ENCODE measurements around the gene P4HB. TPM values are rescaled to one million over a fixed set of nuclear protein-coding genes. Genes with fewer than 3 reads are reported as not detected.

The P4HB gene
- total RNA-seq, 1 donor from 2014 or later = 267 TPM

DNA sequence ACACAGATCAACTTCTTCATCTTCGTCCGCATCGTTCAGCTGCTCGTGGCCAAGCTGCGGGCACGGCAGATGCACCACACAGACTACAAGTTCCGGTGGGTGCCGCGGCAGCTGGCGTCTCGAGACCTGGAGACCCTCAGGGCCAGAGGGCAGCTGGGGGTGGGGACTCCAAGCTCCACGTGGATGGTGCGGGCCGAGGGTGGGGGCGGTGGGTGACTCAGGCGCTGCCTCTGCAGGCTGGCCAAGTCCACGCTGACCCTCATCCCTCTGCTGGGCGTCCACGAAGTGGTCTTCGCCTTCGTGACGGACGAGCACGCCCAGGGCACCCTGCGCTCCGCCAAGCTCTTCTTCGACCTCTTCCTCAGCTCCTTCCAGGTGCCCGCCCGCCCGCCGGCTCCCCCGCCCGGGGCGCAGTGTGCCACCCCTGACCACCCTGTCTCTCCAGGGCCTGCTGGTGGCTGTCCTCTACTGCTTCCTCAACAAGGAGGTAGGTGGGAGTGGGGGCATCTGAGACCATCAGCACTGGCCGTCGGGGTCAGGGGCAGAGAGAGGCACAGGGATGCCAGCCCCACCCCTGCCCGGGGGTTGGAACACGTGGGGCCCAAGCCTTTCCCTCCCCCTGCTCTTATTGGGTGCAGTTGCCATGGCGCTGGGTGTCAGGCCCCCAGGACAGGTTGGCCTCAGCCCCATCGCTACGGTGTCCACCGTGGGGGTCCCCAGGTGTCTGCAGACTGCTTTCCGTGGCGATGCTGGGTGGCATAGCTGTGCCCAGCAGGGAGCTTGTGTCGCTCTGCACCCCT is 47.6 kb downstream of the P4HB start:
- no peak overlapping the region for H3K4me3 ChIP-seq
- no peak overlapping the region for H3K27ac ChIP-seq (replicated peaks)
- no peaks in the 10 kb centered on the region for H3K9me3 ChIP-seq (replicated peaks)
- no peaks in the 10 kb centered on the region for H3K36me3 ChIP-seq
- DNase-seq = no peak
- H3K4me1 ChIP-seq = no peaks in the 10 kb centered on the region
- intact Hi-C loops (cut with micrococcal nuclease) = no loop called here
- H3K27me3 ChIP-seq (ENCODE audit: low read depth) = peaks cover 67% of the 10 kb centered on the region
- TF ChIP-seq, protein P1, sequence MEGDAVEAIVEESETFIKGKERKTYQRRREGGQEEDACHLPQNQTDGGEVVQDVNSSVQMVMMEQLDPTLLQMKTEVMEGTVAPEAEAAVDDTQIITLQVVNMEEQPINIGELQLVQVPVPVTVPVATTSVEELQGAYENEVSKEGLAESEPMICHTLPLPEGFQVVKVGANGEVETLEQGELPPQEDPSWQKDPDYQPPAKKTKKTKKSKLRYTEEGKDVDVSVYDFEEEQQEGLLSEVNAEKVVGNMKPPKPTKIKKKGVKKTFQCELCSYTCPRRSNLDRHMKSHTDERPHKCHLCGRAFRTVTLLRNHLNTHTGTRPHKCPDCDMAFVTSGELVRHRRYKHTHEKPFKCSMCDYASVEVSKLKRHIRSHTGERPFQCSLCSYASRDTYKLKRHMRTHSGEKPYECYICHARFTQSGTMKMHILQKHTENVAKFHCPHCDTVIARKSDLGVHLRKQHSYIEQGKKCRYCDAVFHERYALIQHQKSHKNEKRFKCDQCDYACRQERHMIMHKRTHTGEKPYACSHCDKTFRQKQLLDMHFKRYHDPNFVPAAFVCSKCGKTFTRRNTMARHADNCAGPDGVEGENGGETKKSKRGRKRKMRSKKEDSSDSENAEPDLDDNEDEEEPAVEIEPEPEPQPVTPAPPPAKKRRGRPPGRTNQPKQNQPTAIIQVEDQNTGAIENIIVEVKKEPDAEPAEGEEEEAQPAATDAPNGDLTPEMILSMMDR (IDR thresholded peaks at IDR 0.05; ENCODE audit: borderline replicate concordance) = no peak

DNA sequence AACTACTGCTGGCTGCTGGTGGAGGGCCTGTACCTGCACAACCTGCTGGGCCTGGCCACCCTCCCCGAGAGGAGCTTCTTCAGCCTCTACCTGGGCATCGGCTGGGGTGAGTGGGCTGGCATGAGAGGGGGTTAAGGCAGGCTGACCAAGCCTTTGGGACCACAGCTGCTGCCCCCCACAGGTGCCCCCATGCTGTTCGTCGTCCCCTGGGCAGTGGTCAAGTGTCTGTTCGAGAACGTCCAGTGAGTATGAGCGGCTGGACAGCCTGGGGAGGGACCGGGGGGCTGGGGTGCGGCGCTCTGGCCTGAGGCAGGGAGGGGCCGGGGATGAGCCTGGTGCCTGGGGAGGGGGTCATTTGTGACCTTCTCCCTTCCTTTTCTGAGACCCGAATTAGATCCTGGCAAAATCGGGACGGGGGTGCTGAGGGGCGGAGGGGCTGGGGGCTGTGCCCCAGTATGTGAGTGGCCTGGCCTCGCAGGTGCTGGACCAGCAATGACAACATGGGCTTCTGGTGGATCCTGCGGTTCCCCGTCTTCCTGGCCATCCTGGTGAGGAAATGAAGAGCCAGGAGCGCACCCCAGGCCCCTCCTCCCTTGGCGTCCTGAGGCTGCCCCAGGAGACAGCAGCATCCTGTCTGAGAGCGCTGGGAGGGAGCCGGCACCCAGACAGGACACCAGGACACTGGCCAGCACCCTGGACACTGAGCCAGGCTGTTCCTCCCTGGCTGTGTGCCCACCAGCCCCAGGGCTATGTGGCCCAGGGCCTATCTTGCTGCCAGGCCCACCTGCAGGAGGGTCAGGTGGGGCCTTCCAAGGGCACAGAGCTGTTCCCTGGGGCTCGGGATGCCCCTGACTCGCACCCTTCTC is 48.4 kb downstream of the P4HB start:
- Histone ChIP-seq H3K4me1 (no peaks in the 10 kb centered on the region), H3K27ac (replicated peaks) (no peak overlapping the region), H3K36me3 (no peaks in the 10 kb centered on the region), H3K9me3 (replicated peaks) (no peaks in the 10 kb centered on the region), H3K27me3 (ENCODE audit: low read depth) (peaks cover 75% of the 10 kb centered on the region), H3K4me3 (no peak overlapping the region)
- TF ChIP-seq, protein P1 (IDR thresholded peaks at IDR 0.05; ENCODE audit: borderline replicate concordance) = no peak
- intact Hi-C loops (cut with micrococcal nuclease) = no loop called here
- no peak for DNase-seq

DNA sequence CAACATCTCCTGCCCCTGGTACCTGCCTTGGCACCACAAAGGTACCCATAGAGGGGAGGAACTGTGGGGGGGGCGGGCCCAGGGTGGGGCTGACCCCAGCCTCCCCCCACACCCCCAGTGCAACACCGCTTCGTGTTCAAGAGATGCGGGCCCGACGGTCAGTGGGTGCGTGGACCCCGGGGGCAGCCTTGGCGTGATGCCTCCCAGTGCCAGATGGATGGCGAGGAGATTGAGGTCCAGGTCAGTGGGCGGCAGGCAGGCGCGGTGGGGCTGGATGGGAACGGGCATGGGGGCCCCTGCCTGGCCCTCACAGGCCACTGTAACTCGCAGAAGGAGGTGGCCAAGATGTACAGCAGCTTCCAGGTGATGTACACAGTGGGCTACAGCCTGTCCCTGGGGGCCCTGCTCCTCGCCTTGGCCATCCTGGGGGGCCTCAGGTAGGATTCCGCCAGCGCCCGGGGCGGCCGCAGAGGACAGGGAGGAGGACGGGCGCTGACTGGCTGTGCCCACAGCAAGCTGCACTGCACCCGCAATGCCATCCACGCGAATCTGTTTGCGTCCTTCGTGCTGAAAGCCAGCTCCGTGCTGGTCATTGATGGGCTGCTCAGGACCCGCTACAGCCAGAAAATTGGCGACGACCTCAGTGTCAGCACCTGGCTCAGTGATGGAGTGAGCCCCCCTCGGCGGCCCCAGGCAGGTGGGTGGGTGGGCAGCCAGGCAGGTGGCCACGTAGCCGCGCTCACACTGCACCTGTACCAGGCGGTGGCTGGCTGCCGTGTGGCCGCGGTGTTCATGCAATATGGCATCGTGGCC is 49.2 kb downstream of the P4HB start:
- intact Hi-C loops (cut with micrococcal nuclease) = no loop called here
- Histone ChIP-seq H3K27ac (replicated peaks) (no peak overlapping the region), H3K4me1 (no peaks in the 10 kb centered on the region), H3K9me3 (replicated peaks) (no peaks in the 10 kb centered on the region), H3K4me3 (no peak overlapping the region), H3K27me3 (ENCODE audit: low read depth) (peaks cover 83% of the 10 kb centered on the region), H3K36me3 (no peaks in the 10 kb centered on the region)
- TF ChIP-seq, protein P1 (IDR thresholded peaks at IDR 0.05; ENCODE audit: borderline replicate concordance) = no peak
- no peak for DNase-seq

DNA sequence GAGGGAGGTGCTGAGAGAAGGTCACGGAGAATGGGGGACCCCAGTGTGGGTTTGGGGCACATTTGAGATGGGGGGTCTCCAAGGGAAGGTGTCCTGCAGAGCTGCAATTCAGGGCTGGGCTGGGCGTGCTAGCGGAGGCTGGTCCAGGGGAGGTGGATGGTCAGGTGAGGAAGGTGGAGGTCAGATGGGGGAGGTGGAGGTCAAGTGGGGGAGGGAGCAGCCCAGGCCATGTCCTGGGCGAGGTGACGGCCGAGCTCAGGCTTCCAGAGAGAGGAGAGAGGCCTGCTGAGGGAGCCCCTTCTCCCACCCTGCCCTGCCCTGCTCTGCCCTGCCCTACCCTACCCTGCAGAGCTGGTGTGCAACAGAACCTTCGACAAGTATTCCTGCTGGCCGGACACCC is 49.9 kb downstream of the P4HB start:
- Histone ChIP-seq H3K4me1 (no peaks in the 10 kb centered on the region), H3K9me3 (replicated peaks) (no peaks in the 10 kb centered on the region), H3K27me3 (ENCODE audit: low read depth) (peaks cover 88% of the 10 kb centered on the region), H3K36me3 (no peaks in the 10 kb centered on the region), H3K4me3 (no peak overlapping the region), H3K27ac (replicated peaks) (no peak overlapping the region)
- TF ChIP-seq, protein P1 (IDR thresholded peaks at IDR 0.05; ENCODE audit: borderline replicate concordance) = no peak
- no peak for DNase-seq
- intact Hi-C loops (cut with micrococcal nuclease) = no loop called here

DNA sequence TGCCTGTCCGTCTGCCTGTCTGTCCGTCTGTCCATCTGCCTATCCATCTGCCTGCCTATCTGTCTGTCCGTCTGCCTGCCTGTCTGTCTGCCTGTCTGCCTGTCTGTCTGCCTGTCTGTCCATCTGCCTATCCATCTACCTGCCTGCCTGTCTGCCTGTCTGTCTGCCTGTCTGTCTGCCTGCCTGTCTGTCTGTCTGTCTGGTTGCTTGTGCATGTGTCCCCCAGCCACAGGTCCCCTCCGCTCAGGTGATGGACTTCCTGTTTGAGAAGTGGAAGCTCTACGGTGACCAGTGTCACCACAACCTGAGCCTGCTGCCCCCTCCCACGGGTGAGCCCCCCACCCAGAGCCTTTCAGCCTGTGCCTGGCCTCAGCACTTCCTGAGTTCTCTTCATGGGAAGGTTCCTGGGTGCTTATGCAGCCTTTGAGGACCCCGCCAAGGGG is 50.8 kb downstream of the P4HB start:
- H3K4me1 ChIP-seq = peaks cover 6% of the 10 kb centered on the region
- H3K4me3 ChIP-seq = no peak overlapping the region
- no peaks in the 10 kb centered on the region for H3K36me3 ChIP-seq
- intact Hi-C loops (cut with micrococcal nuclease) = no loop called here
- H3K27me3 ChIP-seq (ENCODE audit: low read depth) = peaks cover 89% of the 10 kb centered on the region
- no peak overlapping the region for H3K27ac ChIP-seq (replicated peaks)
- DNase-seq = no peak
- no peaks in the 10 kb centered on the region for H3K9me3 ChIP-seq (replicated peaks)
- TF ChIP-seq, protein P1 (IDR thresholded peaks at IDR 0.05; ENCODE audit: borderline replicate concordance) = no peak

All from left ventricle myocardium inferior (tissue), 1 donor.